ENCODE data around the gene PRKN. TPM values are rescaled to one million over a fixed set of nuclear protein-coding genes. Genes with fewer than 3 reads are reported as not detected.

Gene PRKN
- total and polyA plus RNA-seq, 9 of the 15 experiments (the other 6 are each of a cell fraction or from before 2014, with no cell fraction given) = 0.03 to 0.96 (median 0.15) TPM; not detected in 2

DNA sequence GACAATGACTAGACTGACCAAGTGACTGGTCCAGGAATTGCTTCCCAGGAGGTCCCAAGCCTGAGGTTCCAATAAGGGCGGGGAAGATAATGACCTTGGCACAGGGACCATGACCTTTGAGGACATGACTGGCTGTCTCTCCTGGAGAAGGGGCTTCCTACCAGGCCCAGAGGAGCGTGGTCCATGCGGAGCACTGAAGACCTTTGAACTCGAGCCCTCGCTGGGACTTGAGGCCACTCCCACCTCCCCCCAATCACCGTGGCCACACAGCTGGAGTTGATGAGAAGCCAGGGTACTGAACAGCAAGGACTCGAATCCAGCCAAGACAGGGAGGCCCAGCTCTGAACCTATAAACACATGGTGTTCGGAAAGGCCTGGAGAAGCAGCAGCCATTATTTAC is 677.0 kb downstream of the PRKN start (continued):
- TF ChIP-seq, protein P1, sequence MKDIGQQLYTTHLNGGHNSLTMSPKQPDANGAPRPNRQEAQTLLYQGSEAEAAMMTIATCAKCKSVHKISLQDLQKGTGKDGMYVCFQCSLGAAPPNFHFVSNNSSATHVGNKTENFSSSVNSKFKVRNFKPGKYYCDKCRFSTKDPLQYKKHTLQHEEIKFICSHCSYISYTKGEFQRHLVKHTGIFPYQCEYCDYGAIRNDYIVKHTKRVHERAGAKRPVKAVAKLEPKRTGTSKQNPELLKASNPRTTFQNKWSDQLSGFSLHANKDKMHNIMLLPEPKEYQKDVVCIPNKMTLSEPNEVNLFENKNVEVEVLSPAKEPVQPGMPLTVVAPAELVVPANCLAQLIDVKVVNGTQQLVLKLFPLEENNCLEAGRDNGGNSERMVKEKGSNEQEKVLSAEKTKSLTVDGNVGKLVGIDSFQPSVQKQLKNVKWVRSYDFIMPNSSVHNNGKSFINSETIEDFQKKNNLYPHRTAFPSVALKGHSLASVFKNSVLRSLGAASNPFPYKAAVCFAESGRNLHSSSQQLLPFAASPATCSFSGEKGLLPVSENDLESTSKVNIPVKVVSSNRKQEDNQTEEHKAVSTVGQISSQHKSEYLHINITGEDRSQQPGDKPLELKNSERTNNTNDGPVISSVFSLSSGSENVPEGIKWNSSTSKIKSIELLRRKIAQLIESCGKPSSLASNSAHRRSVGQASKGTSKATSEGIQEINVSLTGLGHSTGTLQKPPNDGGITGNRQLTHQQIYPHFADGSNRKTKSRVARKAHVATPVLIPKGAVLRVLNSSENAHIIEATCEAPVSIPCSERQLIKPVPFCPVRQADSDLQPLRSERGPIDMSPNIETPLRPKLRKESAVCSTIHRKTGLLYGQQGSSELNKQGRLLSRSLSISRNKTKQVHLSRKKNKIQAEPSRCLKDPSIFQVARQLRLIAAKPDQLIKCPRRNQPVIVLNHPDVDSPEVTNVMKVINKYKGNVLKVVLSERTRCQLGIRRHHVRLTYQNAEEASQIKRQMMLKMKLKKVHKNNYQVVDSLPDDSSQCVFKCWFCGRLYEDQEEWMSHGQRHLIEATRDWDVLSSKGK (CRISPR knock-in tag; IDR thresholded peaks at IDR 0.05) = no peak
- no peak for TF ChIP-seq MAFF (IDR thresholded peaks at IDR 0.05; ENCODE audit: low read length)

DNA sequence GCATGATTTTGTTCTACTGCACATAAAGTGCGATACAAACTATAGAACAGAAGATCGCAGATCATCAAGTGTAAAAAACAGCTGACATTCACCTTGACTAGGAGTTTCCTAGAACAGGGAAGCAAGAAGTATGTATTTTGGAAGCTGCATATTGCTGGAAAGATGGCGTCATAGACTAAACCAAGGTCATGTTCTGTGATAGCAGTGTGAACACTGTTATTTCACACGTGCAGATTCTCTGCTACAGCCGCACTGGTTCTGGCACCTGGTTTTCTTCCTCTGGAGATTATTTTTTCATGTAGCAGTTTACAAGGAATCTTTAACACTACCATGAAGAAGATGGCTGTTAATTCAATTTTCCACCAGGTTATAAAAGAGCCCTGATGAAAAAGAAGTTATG is 681.2 kb downstream of the PRKN start:
- ATAC-seq (no peak), DNase-seq (ENCODE audit: extremely low read depth in 1 of 4, low spot score in 3 of 4) (no peak), FAIRE-seq (no peak)
- Histone ChIP-seq H3K9ac (ENCODE audit: insufficient read depth in 1 of 2, low read depth in 2 of 2, low read length in 2 of 2) (no peak overlapping the region), H2AFZ (ENCODE audit: low read depth, low read length) (no peak overlapping the region), H3K27me3 (ENCODE audit: control insufficient read depth in 2 of 2, insufficient read depth in 2 of 2, low read length in 2 of 2) (no peaks in the 10 kb centered on the region), H3K4me1 (replicated peaks in 1 of 2; ENCODE audit: control insufficient read depth in 2 of 2, insufficient read depth in 2 of 2, low read length in 2 of 2) (no peaks in the 10 kb centered on the region), H3K9me3 (replicated peaks; ENCODE audit: control insufficient read depth, insufficient read depth, low read depth, low read length) (no peaks in the 10 kb centered on the region), H4K20me1 (replicated peaks; ENCODE audit: control insufficient read depth, insufficient read depth, low read length) (no peaks in the 10 kb centered on the region), H3K27ac (ENCODE audit: extremely low read depth, low read depth, low read length) (no peak overlapping the region), H3K79me2 (ENCODE audit: control insufficient read depth, insufficient read depth, low read length) (no peaks in the 10 kb centered on the region), H3K9me1 (ENCODE audit: control insufficient read depth, insufficient read depth, low read length) (no peaks in the 10 kb centered on the region), H3K4me3 (no peak overlapping the region), H3K36me3 (ENCODE audit: control insufficient read depth, insufficient read depth, low read length) (no peaks in the 10 kb centered on the region), H3K4me2 (ENCODE audit: insufficient read depth, low read length) (no peak overlapping the region)
- BruUV-seq (replicated peaks) = no TSS peak
- POLR2A ChIA-PET = no interaction called here
- CTCF ChIA-PET (ENCODE audit: low intra/inter-chr PET ratio) = no interaction called here
- in situ Hi-C loops (cut with MboI) = no loop called here
- 0% methylated on average over 5 of the region's 5 CpGs for WGBS (ENCODE audit: insufficient coverage, low coverage, missing lambda C conversion rate)
- intact Hi-C loops (cut with micrococcal nuclease) = no loop called here
- TF ChIP-seq CBX2 (IDR thresholded peaks at IDR 0.05; ENCODE audit: insufficient read depth, low read length, poor library complexity, severe bottlenecking) (no peak), SP1 (CRISPR knock-in tag; IDR thresholded peaks at IDR 0.05) (no peak), ZKSCAN3 (CRISPR knock-in tag; IDR thresholded peaks at IDR 0.05) (no peak), ZNF224 (CRISPR knock-in tag; IDR thresholded peaks at IDR 0.05) (no peak), TCF7L2 (IDR thresholded peaks at IDR 0.05; ENCODE audit: low read depth, low read length) (no peak), ZNF217 (CRISPR knock-in tag; IDR thresholded peaks at IDR 0.05) (no peak), HLTF (IDR thresholded peaks at IDR 0.05) (no peak), RBM15 (IDR thresholded peaks at IDR 0.05; ENCODE audit: insufficient read depth, low read length) (no peak), ILK (tag; IDR thresholded peaks at IDR 0.05; ENCODE audit: borderline replicate concordance, low read depth) (no peak), POLR2B (IDR thresholded peaks at IDR 0.05; ENCODE audit: low read depth, partially characterized antibody) (no peak)
- TF ChIP-seq, protein P2, sequence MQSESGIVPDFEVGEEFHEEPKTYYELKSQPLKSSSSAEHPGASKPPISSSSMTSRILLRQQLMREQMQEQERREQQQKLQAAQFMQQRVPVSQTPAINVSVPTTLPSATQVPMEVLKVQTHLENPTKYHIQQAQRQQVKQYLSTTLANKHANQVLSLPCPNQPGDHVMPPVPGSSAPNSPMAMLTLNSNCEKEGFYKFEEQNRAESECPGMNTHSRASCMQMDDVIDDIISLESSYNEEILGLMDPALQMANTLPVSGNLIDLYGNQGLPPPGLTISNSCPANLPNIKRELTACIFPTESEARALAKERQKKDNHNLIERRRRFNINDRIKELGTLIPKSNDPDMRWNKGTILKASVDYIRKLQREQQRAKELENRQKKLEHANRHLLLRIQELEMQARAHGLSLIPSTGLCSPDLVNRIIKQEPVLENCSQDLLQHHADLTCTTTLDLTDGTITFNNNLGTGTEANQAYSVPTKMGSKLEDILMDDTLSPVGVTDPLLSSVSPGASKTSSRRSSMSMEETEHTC (IDR thresholded peaks at IDR 0.05) = no peak
- TF ChIP-seq, protein P3, sequence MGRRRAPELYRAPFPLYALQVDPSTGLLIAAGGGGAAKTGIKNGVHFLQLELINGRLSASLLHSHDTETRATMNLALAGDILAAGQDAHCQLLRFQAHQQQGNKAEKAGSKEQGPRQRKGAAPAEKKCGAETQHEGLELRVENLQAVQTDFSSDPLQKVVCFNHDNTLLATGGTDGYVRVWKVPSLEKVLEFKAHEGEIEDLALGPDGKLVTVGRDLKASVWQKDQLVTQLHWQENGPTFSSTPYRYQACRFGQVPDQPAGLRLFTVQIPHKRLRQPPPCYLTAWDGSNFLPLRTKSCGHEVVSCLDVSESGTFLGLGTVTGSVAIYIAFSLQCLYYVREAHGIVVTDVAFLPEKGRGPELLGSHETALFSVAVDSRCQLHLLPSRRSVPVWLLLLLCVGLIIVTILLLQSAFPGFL (CRISPR knock-in tag; IDR thresholded peaks at IDR 0.05) = no peak
- TF ChIP-seq, protein P4, sequence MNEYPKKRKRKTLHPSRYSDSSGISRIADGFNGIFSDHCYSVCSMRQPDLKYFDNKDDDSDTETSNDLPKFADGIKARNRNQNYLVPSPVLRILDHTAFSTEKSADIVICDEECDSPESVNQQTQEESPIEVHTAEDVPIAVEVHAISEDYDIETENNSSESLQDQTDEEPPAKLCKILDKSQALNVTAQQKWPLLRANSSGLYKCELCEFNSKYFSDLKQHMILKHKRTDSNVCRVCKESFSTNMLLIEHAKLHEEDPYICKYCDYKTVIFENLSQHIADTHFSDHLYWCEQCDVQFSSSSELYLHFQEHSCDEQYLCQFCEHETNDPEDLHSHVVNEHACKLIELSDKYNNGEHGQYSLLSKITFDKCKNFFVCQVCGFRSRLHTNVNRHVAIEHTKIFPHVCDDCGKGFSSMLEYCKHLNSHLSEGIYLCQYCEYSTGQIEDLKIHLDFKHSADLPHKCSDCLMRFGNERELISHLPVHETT (CRISPR knock-in tag; conservative IDR thresholded peaks at IDR 0.05 in 1 of 2, IDR thresholded peaks at IDR 0.05 in 1 of 2) = no peak
